GM18520 (cell line): Measurements from ENCODE around the gene UBQLN1.
A peak's percentile ranks its signal among the peaks of the same experiment; 100 is the strongest.
"Not testable (repeated sequence)": the region's sequence is repeated elsewhere in the genome, so short reads cannot be mapped to it uniquely, and the experiment has no call there.

Experiments
- ATAC-seq: cut with Tn5 transposase; IDR thresholded peaks from one replicate; pipeline ENCODE4 v1.9.1; 2021; ENCODE audit not compliant: unreplicated experiment

The UBQLN1 gene

DNA sequence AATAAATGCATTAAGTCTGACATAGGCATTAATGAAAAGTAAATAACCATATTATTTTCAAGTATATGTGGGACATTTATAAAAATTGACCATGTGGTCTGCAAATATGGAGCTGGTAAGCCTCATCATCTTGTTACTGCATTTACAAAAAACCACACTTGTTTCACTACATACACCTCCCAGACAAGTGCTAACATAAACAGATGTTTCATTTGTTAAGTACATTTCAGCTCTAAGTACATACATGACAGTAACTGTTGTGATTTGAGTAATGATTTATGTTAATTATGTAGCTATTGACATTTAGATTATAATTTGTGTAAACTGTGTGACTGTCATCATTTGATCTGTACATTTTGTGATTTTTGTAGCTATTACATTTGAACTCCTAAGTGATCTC lies 70.9 kb downstream of the UBQLN1 start:
- ATAC-seq: peak; percentile 69

DNA sequence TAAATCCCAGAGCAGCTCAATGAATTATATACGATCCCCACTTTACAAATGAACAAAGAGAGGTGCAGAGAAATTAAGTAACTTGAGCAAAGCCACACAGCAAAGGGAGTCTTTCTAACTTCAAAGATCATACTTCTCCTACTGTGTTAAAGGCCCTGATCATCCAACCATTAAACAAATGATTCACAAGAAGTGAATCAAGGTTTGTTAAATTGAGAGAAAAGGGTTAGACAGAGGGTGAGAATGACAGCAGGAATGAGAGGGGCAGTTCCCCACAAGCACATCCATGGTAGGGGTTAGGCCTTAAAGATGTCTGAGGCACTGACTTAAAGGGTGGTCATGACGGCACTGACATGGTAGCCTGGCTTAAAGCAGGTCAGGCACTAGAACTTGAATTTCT lies 74.1 kb downstream of the UBQLN1 start:
- no peak for ATAC-seq

DNA sequence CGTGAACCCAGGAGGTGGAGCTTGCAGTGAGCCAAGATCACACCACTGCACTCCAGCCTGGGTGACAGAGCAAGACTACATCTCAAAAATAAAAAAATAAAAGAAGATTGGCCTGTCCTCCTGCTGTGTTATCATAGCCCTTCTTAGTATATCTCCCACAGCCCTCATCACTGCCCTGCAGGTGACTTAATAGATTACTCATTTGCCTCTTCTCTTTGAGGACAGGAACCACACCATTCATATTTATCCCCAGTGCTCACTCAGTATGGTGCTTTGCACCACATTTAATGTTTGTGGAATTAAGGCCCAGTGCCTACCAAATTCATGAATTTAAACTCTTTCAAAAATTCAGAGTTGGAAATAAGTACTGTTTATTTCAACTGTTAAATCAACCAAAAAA lies 74.5 kb downstream of the UBQLN1 start:
- ATAC-seq: no peak

DNA sequence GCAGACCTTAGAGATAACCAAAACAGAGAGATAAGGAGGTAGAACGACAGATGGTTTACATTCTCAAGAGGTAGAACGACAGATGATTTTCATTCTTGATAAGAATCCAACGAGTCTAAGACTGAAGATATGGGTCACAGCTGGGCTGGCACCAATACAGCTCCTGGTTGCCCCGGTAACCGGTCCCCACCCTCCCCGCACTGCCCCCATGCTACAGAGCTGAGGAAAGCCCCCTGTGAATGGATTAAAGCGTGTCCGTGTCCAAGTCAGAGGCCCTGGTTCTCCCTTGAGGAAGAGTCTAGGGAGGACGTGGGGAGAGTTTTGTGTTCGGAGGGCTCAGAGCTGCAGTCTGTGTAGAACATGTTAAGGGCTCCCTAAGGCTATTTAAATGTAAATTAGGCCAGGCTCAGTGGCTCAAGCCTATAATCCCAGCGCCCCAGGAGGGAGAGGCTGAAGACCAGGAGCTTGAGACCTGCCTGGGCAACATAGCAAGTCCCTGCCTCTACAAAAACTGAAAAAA lies 76.8 kb downstream of the UBQLN1 start:
- no peak for ATAC-seq

DNA sequence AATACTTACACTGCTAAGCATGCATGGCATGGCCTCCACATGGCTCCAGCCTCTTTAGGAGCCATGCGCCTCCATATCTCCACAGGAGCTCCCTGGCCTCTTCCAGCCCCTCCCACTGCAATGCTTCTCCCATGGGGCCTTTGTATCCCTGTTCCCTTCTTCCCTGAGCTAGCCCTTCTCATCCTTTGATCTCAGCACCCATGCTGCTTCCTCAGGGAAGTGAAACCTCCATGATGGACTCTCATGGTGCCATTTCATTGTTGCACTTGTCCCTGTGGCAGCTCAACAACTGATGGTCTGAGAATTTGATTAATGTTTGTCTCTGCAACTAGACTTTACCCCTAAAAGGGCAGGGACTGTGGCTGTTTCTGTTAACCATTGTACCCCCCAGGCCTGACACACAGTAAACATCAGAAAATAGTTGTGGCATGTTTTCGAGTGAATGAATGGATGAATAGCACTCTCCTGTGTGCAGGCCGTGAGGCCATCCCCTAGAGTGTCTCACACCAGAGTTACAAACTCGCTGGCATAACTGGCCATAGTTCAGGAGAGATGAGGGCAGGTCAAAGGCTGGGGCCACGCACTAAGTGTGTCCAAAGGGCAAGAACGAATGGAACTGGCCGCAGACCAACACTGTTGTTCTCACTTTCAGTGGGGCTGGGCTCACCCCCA lies 78.2 kb downstream of the UBQLN1 start:
- no peak for ATAC-seq

DNA sequence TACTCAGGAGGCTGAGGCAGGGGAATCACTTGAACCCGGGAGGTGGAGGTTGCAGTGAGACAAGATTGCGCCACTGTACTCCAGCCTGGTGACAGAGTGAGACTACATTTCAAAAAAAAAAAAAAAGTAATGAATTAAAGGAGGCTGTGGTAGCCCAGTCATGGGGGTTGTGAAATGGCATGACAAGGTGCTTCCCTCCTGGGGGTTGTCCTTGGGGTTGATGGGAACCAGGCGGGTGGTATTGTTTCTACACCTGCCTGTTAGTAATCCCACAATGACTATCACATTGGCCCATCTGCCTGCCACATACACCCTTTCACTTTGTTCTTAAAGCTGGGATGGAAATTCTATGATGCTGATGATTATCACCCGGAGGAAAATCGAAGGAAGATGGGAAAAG lies 79.2 kb downstream of the UBQLN1 start:
- no peak for ATAC-seq

DNA sequence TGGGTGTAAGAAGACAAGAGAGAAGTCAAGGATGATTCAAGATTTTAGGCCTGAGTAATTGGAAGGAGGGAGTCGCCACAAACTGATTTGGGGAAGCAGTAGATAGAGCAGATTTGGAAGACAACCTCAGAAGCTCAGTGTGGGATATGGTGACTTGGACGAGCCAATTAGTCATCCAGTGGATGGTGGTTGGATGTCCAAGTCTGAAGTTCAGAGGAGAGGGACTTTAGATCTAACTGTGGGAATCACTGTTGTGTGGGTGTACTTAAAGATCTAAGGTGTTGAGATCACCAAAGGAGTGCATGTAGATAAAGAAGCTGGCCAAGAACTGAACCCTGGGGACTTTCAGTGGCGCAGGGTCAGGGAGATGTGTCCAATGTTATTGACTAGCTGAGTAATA lies 82.6 kb downstream of the UBQLN1 start:
- ATAC-seq: no peak

DNA sequence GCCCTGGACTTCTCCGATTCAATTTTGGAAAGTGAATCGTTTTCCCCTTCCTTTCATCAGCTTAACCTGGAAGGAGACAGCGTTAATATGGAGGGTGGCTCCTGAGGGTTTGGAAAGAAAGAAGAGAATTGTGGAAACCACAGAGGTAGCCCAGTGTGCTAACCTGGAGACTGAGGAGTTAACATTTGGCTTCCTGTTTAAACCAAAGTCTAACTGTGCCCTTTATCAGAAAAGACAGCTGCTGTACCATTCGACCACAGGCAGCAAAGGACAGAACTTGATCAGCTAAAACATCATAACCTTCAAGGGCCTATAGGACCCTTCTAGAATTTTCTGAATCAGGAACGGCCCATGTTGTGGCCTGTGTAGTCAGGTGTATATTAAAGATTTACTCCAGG lies 84.1 kb downstream of the UBQLN1 start:
- peak; percentile 11 for ATAC-seq

DNA sequence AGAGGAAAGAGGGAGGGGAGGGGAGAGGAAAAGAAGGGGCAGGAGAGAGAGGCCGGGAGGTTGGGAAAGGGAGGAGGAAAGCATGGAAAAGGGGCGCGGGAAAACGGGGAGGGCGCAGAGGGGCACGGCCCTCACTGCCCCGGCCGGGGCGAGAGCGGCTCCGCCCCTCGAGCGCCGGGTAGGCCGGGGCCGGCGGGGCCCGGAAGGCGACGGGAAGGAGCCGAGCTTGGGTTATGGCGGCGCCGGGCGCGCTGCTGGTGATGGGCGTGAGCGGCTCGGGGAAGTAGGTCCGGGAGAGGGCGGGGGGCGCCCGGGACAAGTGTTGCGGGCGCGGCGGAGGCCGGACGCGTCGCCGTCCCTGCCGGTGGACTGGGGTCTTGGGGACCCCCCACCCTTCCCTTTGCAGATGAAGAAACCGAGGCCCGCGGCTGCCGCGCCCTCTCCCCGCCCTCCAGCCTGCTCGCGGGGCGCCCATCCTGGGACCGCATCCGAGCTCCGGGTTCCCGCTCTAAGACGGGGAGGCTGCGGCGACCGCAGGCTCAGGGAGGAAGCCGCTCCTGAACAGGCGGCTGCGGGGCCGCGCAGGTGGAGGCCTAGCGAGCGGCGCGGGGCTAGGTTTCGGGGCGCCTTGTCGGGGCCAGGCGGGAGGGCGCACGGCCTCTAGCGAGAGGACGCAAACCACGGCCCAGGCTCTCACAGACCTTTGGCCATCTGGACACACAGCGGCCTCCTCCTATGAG lies 84.6 kb downstream of the UBQLN1 start, which contains the start of gene IDNK:
TSS of gene IDNK (plus strand) at position 205 of the 740 bp plus-strand sequence. CDS start at position 234, 29 bp downstream.
- ATAC-seq: peak; percentile 69

DNA sequence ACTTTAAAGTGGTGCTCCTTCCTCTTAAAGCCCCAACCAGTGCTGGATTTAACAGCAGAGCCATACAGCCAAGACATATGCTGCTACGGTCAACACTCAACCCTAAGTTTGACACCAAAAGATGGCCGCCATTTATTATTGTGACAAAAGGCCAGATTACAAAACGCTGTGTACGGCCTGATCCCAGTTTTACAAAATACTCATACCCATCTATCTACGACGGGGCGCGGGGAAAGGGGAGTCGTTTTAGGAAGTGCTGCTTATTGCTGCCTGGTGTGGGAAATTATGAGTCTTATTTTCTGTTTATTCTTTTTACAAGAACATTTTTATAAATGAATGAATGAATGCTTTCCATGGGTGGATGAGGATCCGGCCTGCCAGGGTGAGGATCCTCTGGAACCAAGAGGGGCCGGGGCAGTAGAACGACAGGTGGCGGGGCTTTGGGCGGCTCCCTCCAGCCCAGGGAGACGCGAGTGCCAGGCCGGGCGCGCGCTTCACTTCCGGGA lies 85.3 kb downstream of the UBQLN1 start:
- ATAC-seq: peak; percentile 23

DNA sequence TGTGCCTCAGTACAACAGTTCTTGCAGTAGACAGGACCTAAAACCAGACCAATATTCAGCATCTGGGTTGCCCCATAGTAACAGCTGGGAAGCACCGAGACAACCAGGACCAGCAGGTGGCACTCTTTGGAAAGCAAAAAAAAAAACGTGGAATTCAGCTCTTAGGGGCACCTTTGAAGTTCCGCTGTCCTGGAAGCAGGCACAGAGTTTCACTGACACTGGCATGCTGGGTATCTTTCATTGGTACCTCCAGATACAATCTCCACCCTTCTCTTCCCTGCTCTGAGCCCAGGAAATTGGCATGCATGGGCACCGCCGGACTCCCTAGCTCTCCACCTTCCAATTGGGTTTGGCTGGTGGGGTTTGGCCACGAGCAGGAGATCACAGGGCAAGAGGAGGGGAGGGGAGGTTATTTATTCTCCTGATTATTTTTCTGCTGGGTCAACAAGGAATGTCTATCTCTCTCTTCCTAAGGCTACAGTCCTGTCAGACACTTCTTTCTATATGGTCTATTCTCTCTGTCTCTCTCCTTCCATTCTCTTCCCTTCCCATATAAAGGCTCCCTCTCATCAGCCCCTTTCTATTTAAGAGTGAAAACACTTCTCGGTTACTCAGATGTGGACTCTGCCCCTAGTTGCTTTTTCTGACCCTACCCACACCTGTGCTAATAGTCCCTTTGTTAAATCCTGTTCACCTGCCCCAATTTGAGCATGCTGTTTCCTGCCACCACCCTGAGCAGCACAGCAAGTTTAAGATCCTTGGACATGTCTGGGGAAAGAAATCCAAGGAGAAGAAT lies 86.7 kb downstream of the UBQLN1 start:
- no peak for ATAC-seq

DNA sequence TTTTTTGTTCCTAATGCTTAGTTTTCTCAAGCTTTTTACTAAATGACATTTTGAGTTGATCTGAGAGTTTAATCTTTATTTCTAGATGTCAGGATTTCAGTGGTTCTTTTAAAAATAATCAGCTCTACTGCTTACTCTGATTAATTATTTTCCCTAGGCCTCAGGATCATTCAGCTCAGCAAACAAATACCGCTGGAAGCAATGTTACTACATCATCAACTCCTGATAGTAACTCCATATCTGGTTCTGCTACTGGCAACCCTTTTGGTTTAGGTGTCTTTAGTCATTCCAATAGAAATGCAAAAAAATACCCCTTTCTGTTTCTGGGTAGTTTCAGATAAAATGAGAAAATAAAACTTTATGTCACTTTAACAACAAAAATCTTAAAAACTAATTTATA lies 90.5 kb downstream of the UBQLN1 start:
- no peak for ATAC-seq

DNA sequence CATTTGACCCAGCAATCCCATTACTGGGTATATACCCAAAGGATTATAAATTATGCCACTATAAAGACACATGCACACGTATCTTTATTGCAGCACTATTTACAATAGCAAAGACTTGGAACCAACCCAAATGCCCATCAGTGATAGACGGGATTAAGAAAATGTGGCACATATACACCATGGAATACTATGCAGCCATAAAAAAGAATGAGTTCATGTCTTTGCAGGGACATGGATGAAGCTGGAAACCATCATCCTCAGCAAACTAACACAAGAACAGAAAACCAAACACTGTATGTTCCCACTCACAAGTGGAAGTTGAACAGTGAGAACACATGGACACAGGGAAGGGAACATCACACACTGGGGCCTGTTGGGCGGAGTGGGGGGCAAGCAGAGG lies 94.5 kb downstream of the UBQLN1 start:
- ATAC-seq: not testable (repeated sequence)
